Amniotic epithelial cell (primary cell): ENCODE results near the gene NDUFAF5.
"Not testable (repeated sequence)": the region's sequence is repeated elsewhere in the genome, so short reads cannot be mapped to it uniquely, and the experiment has no call there.

Source experiments
- DNase-seq: peaks from one replicate; pipeline ENCODE4 v3.0.0-alpha.2; 2010; ENCODE audit warnings: low read depth

The NDUFAF5 gene

GRCh38 chr20:13784893-13785715 lies at the start of gene NDUFAF5, which contains the start of gene ESF1:
Gene NDUFAF5 (plus strand): TSS chr20:13785028. CDS start chr20:13785069, 41 bp downstream.
Gene ESF1 (minus strand): TSS chr20:13784919. CDS start chr20:13783140, 1,779 bp downstream.
- DNase-seq: peak; percentile 97

GRCh38 chr20:13735826-13736225 lies 49.0 kb upstream of the NDUFAF5 start:
- no peak for DNase-seq

GRCh38 chr20:13736436-13737191 lies 48.2 kb upstream of the NDUFAF5 start:
- peak; percentile 88 for DNase-seq

- DNase-seq: not testable (repeated sequence)
These were observed 46.6 kb upstream of the NDUFAF5 start for GRCh38 chr20:13738187-13738586.

GRCh38 chr20:13739731-13740649 lies 44.8 kb upstream of the NDUFAF5 start:
- DNase-seq: no peak

- DNase-seq: no peak
These were observed 42.9 kb upstream of the NDUFAF5 start for GRCh38 chr20:13741879-13742278.

- DNase-seq: no peak
These were observed 40.5 kb upstream of the NDUFAF5 start for GRCh38 chr20:13744352-13744751.

- DNase-seq: no peak
These were observed 39.0 kb upstream of the NDUFAF5 start for GRCh38 chr20:13745784-13746183.

- no peak for DNase-seq
These were observed 35.0 kb upstream of the NDUFAF5 start for GRCh38 chr20:13749811-13750210.

GRCh38 chr20:13753436-13754036 lies 31.3 kb upstream of the NDUFAF5 start:
- DNase-seq: no peak

GRCh38 chr20:13755809-13756208 lies 29.0 kb upstream of the NDUFAF5 start:
- DNase-seq: no peak

- no peak for DNase-seq
These were observed 28.3 kb upstream of the NDUFAF5 start for GRCh38 chr20:13756551-13756950.

- DNase-seq: no peak
These were observed 25.9 kb upstream of the NDUFAF5 start for GRCh38 chr20:13758884-13759283.

GRCh38 chr20:13760451-13760946 lies 24.3 kb upstream of the NDUFAF5 start:
- not testable (repeated sequence) for DNase-seq

- no peak for DNase-seq
These were observed 19.5 kb upstream of the NDUFAF5 start for GRCh38 chr20:13765299-13765698.

GRCh38 chr20:13765868-13766416 lies 18.9 kb upstream of the NDUFAF5 start:
- DNase-seq: no peak

GRCh38 chr20:13770141-13770540 lies 14.7 kb upstream of the NDUFAF5 start:
- no peak for DNase-seq

- peak; percentile 35 for DNase-seq
These were observed 12.9 kb upstream of the NDUFAF5 start for GRCh38 chr20:13771853-13772453.

- no peak for DNase-seq
These were observed 12.3 kb upstream of the NDUFAF5 start for GRCh38 chr20:13772529-13772928.

GRCh38 chr20:13775867-13776266 lies 9.0 kb upstream of the NDUFAF5 start:
- no peak for DNase-seq

GRCh38 chr20:13777171-13777601 lies 7.6 kb upstream of the NDUFAF5 start:
- DNase-seq: no peak
